H9 (cell line): ENCODE data around the gene PLXND1. TPM values are rescaled to one million over a fixed set of nuclear protein-coding genes. Genes with fewer than 3 reads are reported as not detected.

Experiments used
- DNase-seq: peaks from one replicate; pipeline ENCODE4 v3.0.0-alpha.2; 2017
- H2AFZ ChIP-seq: one replicate; pipeline ENCODE4 v1.6.1; 2013; ENCODE audit warnings: mild to moderate bottlenecking, low read length, control low read depth, moderate library complexity
- H2AK5ac ChIP-seq: 2 replicates; pipeline ENCODE4 v1.6.1; 2013; ENCODE audit warnings: low read length, control low read depth, mixed read lengths; ENCODE audit not compliant: insufficient read length
- H2BK120ac ChIP-seq: one replicate; pipeline ENCODE4 v1.6.1; 2013; ENCODE audit warnings: low read depth, mild to moderate bottlenecking, low read length, control low read depth, inconsistent platforms; ENCODE audit not compliant: poor library complexity, severe bottlenecking
- H2BK12ac ChIP-seq: 2 replicates; pipeline ENCODE4 v1.6.1; 2013; ENCODE audit warnings: low read length, control low read depth, mixed read lengths, low read depth; ENCODE audit not compliant: insufficient read length
- H2BK15ac ChIP-seq: 2 replicates; pipeline ENCODE4 v1.6.1; 2013; ENCODE audit warnings: low read depth, low read length, control low read depth
- H2BK20ac ChIP-seq: one replicate; pipeline ENCODE4 v1.6.1; 2013; ENCODE audit warnings: low read depth, mild to moderate bottlenecking, low read length, control low read depth, inconsistent platforms; ENCODE audit not compliant: poor library complexity, severe bottlenecking
- H2BK5ac ChIP-seq: 2 replicates; pipeline ENCODE4 v1.6.1; 2013; ENCODE audit warnings: low read length, control low read depth, mixed read lengths; ENCODE audit not compliant: insufficient read length
- H3K14ac ChIP-seq: 2 replicates; pipeline ENCODE4 v1.6.1; 2013; ENCODE audit warnings: low read length, control low read depth; ENCODE audit not compliant: insufficient read depth
- H3K18ac ChIP-seq: 2 replicates; pipeline ENCODE4 v1.6.1; 2013; ENCODE audit warnings: low read depth, mild to moderate bottlenecking, mixed read lengths, low read length, control low read depth; ENCODE audit not compliant: insufficient read length
- H3K23ac ChIP-seq: 2 replicates; pipeline ENCODE4 v1.6.1; 2013; ENCODE audit warnings: low read length, control low read depth, mixed read lengths, low read depth; ENCODE audit not compliant: insufficient read length
- H3K23me2 ChIP-seq: 2 replicates; pipeline ENCODE4 v1.6.1; 2013; ENCODE audit warnings: low read depth, mild to moderate bottlenecking, mixed read lengths, low read length, control low read depth; ENCODE audit not compliant: insufficient read length, poor library complexity, severe bottlenecking
- H3K27ac ChIP-seq: 2 replicates; pipeline ENCODE4 v1.5.1; 2013; ENCODE audit warnings: low read length, control low read depth, mixed read lengths, low read depth; ENCODE audit not compliant: insufficient read length
- H3K27me3 ChIP-seq: 2 replicates; pipeline ENCODE4 v1.6.1; 2013; ENCODE audit warnings: low read length, control low read depth, inconsistent platforms; ENCODE audit not compliant: insufficient read depth
- H3K4ac ChIP-seq: 2 replicates; pipeline ENCODE4 v1.6.1; 2013; ENCODE audit warnings: low read depth, mild to moderate bottlenecking, control low read depth, inconsistent platforms, low read length, moderate library complexity
- H3K4me1 ChIP-seq: 2 replicates; pipeline ENCODE4 v1.6.1; 2013; ENCODE audit warnings: low read length, control low read depth, inconsistent platforms; ENCODE audit not compliant: insufficient read depth
- H3K4me2 ChIP-seq: 2 replicates; pipeline ENCODE4 v1.6.1; 2013; ENCODE audit warnings: low read length, control low read depth, mixed read lengths; ENCODE audit not compliant: insufficient read length, insufficient read depth
- H3K56ac ChIP-seq: 2 replicates; pipeline ENCODE4 v1.6.1; 2013; ENCODE audit warnings: low read depth, mild to moderate bottlenecking, mixed read lengths, low read length, control low read depth; ENCODE audit not compliant: insufficient read length
- H3K79me1 ChIP-seq: 2 replicates; pipeline ENCODE4 v1.6.1; 2013; ENCODE audit warnings: low read depth, mild to moderate bottlenecking, moderate library complexity, low read length, control low read depth, inconsistent platforms; ENCODE audit not compliant: insufficient read depth, poor library complexity, severe bottlenecking
- H3K79me2 ChIP-seq: 2 replicates; pipeline ENCODE4 v1.6.1; 2013; ENCODE audit warnings: low read length, control low read depth, inconsistent platforms; ENCODE audit not compliant: insufficient read depth
- H3K9ac ChIP-seq: 2 replicates; pipeline ENCODE4 v1.6.1; 2013; ENCODE audit warnings: low read length, control low read depth, mixed read lengths; ENCODE audit not compliant: insufficient read length; ENCODE audit errors: extremely low read depth
- H3K9me3 ChIP-seq: one replicate; pipeline ENCODE4 v1.6.1; 2013; ENCODE audit warnings: low read depth, low read length, inconsistent platforms; ENCODE audit not compliant: control insufficient read depth
- H3T11ph ChIP-seq: one replicate; pipeline ENCODE4 v1.6.1; 2013; ENCODE audit warnings: mild to moderate bottlenecking, low read length, control low read depth, inconsistent platforms
- H4K20me1 ChIP-seq: one replicate; pipeline ENCODE4 v1.6.1; 2013; ENCODE audit not compliant: control insufficient read depth, insufficient read length, insufficient read depth
- H4K5ac ChIP-seq: 2 replicates; pipeline ENCODE4 v1.6.1; 2013; ENCODE audit warnings: low read depth, mild to moderate bottlenecking, mixed read lengths, low read length, control low read depth; ENCODE audit not compliant: insufficient read length
- H4K8ac ChIP-seq: replicated peaks from 2 replicates; pipeline ENCODE4 v1.6.1; 2013; ENCODE audit warnings: low read length, control low read depth, mixed read lengths, low read depth; ENCODE audit not compliant: insufficient read length
- H4K91ac ChIP-seq: 2 replicates; pipeline ENCODE4 v1.6.1; 2013; ENCODE audit warnings: low read depth, mild to moderate bottlenecking, moderate library complexity, mixed read lengths, low read length, control low read depth; ENCODE audit not compliant: insufficient read length
- H3K27ac Mint-ChIP-seq, 3 experiments: 2 replicates in 2 of 3; 3 replicates in 1 of 3; pipeline ENCODE4 v1.8.0; 2020 to 2021; ENCODE audit warnings: mixed read lengths in 3 of 3, mild to moderate bottlenecking in 1 of 3, moderate library complexity in 1 of 3
- H3K27me3 Mint-ChIP-seq: 2 replicates; pipeline ENCODE4 v1.8.0; 2021; ENCODE audit warnings: low read depth, mild to moderate bottlenecking, moderate library complexity, mixed read lengths
- H3K36me3 Mint-ChIP-seq, 3 experiments: 2 replicates in 2 of 3; 3 replicates in 1 of 3; pipeline ENCODE4 v1.8.0; 2020 to 2021; ENCODE audit warnings: low read depth in 3 of 3, mixed read lengths in 3 of 3; ENCODE audit not compliant: insufficient read depth in 1 of 3
- H3K4me1 Mint-ChIP-seq, 2 experiments: 2 replicates each; pipeline ENCODE4 v1.8.0; 2020; ENCODE audit warnings: mixed read lengths in 2 of 2
- H3K4me3 Mint-ChIP-seq, 2 experiments: 2 replicates in 1 of 2; 3 replicates in 1 of 2; pipeline ENCODE4 v1.8.0; 2020 to 2021; ENCODE audit warnings: mild to moderate bottlenecking in 2 of 2, mixed read lengths in 2 of 2, moderate library complexity in 1 of 2
- H3K9me3 Mint-ChIP-seq, 2 experiments: 2 replicates in 1 of 2; 3 replicates in 1 of 2; pipeline ENCODE4 v1.8.0; 2020; ENCODE audit warnings: mild to moderate bottlenecking in 2 of 2, mixed read lengths in 2 of 2, moderate library complexity in 1 of 2
- WGBS: extraction: QIAGEN DNeasy Blood & Tissue Kit; methylation state at CpG from one replicate; pipeline ENCODE4 v1.1.7; 2013; ENCODE audit warnings: missing lambda C conversion rate, low lambda C conversion rate, mixed read lengths; ENCODE audit not compliant: insufficient read length; ENCODE audit errors: extremely low coverage; 5-methylcytosine and 5-hydroxymethylcytosine counted together
- total RNA-seq: library from RNA; stranded (reverse); gene quantifications from 2 replicates; pipeline ENCODE4 v1.2.1, GENCODE V29; 2021
- TF ChIP-seq, protein P1 (sequence below): fragments of 200-600 bp; sonication (generic); conservative IDR thresholded peaks from 3 replicates; pipeline ENCODE4 v1.8.0; 2021; ENCODE audit warnings: antibody characterized with exemption, mild to moderate bottlenecking

The PLXND1 gene
- total RNA-seq, 1 experiment from 2014 or later = 50.9 TPM

DNA sequence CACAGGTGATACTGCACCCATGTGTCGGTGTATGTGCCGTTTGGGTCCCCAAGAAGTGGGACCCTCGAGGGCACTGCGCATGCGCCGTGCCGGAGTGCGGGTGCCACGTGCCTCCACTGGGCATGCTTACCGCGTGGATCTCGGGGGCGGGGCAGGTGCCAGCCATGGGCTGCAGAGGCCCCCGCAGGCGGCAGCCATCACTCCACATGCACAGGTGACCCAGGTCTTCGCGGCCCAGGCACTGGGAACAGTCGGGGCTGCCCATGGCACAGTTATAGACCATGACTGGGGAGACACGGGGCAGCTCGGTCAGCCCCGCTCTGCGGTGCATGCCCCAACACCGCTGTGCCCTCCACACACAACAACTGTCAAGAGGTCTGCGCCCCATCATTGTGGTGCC is 32.3 kb downstream of the PLXND1 start:
- peaks cover 0 to 4% (median 2%) of the 10 kb centered on the region in 3 experiments; a peak in 1 of 7 replicates for H3K36me3 Mint-ChIP-seq
- H4K8ac ChIP-seq = no peak overlapping the region
- no peaks in the 10 kb centered on the region for H3K79me2 ChIP-seq

More for the DNA sequence above, 32.3 kb downstream of the PLXND1 start:
- no peak overlapping the region; a peak in 1 of 7 replicates for H3K27ac Mint-ChIP-seq
- H2BK20ac ChIP-seq = no peak overlapping the region
- no peaks in the 10 kb centered on the region for H3K27me3 Mint-ChIP-seq
- no CpG with 5 or more reads among the region's 24 CpGs for WGBS
- no peaks in the 10 kb centered on the region for H3K27me3 ChIP-seq
- H3K4me1 Mint-ChIP-seq = peaks cover 17 to 20% of the 10 kb centered on the region in 2 experiments
- no peaks in the 10 kb centered on the region for H3K9me3 ChIP-seq
- no peak overlapping the region for H3K27ac ChIP-seq
- H3K9me3 Mint-ChIP-seq = no peaks in the 10 kb centered on the region
- H3K18ac ChIP-seq = no peak overlapping the region
- H3K79me1 ChIP-seq = no peaks in the 10 kb centered on the region
- H2BK5ac ChIP-seq = no peak overlapping the region
- H4K91ac ChIP-seq = no peak overlapping the region
- DNase-seq = no peak
- no peaks in the 10 kb centered on the region for H3K4me1 ChIP-seq
- H3K23ac ChIP-seq = no peak overlapping the region
- TF ChIP-seq, protein P1, sequence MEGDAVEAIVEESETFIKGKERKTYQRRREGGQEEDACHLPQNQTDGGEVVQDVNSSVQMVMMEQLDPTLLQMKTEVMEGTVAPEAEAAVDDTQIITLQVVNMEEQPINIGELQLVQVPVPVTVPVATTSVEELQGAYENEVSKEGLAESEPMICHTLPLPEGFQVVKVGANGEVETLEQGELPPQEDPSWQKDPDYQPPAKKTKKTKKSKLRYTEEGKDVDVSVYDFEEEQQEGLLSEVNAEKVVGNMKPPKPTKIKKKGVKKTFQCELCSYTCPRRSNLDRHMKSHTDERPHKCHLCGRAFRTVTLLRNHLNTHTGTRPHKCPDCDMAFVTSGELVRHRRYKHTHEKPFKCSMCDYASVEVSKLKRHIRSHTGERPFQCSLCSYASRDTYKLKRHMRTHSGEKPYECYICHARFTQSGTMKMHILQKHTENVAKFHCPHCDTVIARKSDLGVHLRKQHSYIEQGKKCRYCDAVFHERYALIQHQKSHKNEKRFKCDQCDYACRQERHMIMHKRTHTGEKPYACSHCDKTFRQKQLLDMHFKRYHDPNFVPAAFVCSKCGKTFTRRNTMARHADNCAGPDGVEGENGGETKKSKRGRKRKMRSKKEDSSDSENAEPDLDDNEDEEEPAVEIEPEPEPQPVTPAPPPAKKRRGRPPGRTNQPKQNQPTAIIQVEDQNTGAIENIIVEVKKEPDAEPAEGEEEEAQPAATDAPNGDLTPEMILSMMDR = no peak
- H2BK120ac ChIP-seq = no peak overlapping the region
- H4K20me1 ChIP-seq = no peaks in the 10 kb centered on the region
- H3K23me2 ChIP-seq = no peaks in the 10 kb centered on the region
- no peak overlapping the region; the same call in 1 of the 2 replicates for H3K14ac ChIP-seq
- H2AK5ac ChIP-seq = no peak overlapping the region
- H4K5ac ChIP-seq = no peak overlapping the region
- H3K9ac ChIP-seq = no peak overlapping the region
- H3K56ac ChIP-seq = no peak overlapping the region
- no peak overlapping the region for H2AFZ ChIP-seq
- no peak overlapping the region for H2BK15ac ChIP-seq
- no peak overlapping the region for H3K4me3 Mint-ChIP-seq
- no peak overlapping the region for H2BK12ac ChIP-seq
- no peak overlapping the region for H3T11ph ChIP-seq
- H3K4ac ChIP-seq = no peak overlapping the region
- no peak overlapping the region for H3K4me2 ChIP-seq
